Measurements from ENCODE around the gene CCL16.
"Not testable (repeated sequence)": the region's sequence is repeated elsewhere in the genome, so short reads cannot be mapped to it uniquely, and the experiment has no call there.

The CCL16 gene

GRCh38 chr17:35944151-35944550 is 37.1 kb downstream of the CCL16 start:
- H3K36me3 ChIP-seq (ENCODE audit: control insufficient read depth, insufficient read depth, low read length): no peaks in the 10 kb centered on the region
- H3K27me3 ChIP-seq (replicated peaks; ENCODE audit: control insufficient read depth, insufficient read depth, low read length, poor library complexity, severe bottlenecking): no peaks in the 10 kb centered on the region
- no peaks in the 10 kb centered on the region for H3K4me1 ChIP-seq (ENCODE audit: control insufficient read depth, insufficient read depth, low read length, poor library complexity, severe bottlenecking)
- no peak overlapping the region for H3K27ac ChIP-seq (ENCODE audit: insufficient read depth, low read length, poor library complexity, severe bottlenecking)
- H3K9me3 ChIP-seq (ENCODE audit: control insufficient read depth, low read length): no peaks in the 10 kb centered on the region
- no peak for DNase-seq
- no peak overlapping the region for H3K4me3 ChIP-seq (ENCODE audit: insufficient read depth, low read depth, low read length, poor library complexity, severe bottlenecking)

DNA sequence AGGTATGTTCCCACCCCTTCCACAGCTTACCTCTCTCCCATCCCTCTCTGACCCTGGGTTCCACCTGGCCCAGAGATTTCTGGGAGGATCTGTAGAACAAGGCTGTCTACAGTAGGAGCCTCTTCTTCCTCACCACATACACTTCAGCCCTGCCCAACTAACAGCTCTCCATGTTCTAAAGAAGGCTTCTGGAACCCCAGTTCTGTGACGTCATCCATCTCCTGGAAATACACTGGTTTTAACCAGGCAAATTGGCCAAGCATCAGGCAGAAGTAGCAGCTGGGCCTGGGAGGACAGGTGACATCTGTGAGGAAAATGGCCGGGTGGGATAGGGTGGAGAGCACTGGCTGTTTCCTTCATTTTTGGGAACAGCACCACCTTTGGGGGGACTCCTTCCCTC is 37.8 kb downstream of the CCL16 start, which contains the start of gene LYZL6:
TSS of gene LYZL6 (minus strand) at position 177 of the 400 bp plus-strand sequence. CDS start 4,357 bp downstream, outside the sequence.
- Histone ChIP-seq H3K4me3 (ENCODE audit: insufficient read depth, low read depth, low read length, poor library complexity, severe bottlenecking) (no peak within 1 kb of the TSS), H3K4me1 (ENCODE audit: control insufficient read depth, insufficient read depth, low read length, poor library complexity, severe bottlenecking) (no peaks in the 10 kb centered on the region), H3K27ac (ENCODE audit: insufficient read depth, low read length, poor library complexity, severe bottlenecking) (no peak within 1 kb of the TSS), H3K36me3 (ENCODE audit: control insufficient read depth, insufficient read depth, low read length) (no peaks in the 10 kb centered on the region), H3K9me3 (ENCODE audit: control insufficient read depth, low read length) (no peaks in the 10 kb centered on the region), H3K27me3 (replicated peaks; ENCODE audit: control insufficient read depth, insufficient read depth, low read length, poor library complexity, severe bottlenecking) (no peaks in the 10 kb centered on the region)
- DNase-seq: no peak

- Histone ChIP-seq H3K36me3 (ENCODE audit: control insufficient read depth, insufficient read depth, low read length) (no peaks in the 10 kb centered on the region), H3K27ac (ENCODE audit: insufficient read depth, low read length, poor library complexity, severe bottlenecking) (no peak overlapping the region), H3K9me3 (ENCODE audit: control insufficient read depth, low read length) (no peaks in the 10 kb centered on the region), H3K4me1 (ENCODE audit: control insufficient read depth, insufficient read depth, low read length, poor library complexity, severe bottlenecking) (no peaks in the 10 kb centered on the region), H3K27me3 (replicated peaks; ENCODE audit: control insufficient read depth, insufficient read depth, low read length, poor library complexity, severe bottlenecking) (no peaks in the 10 kb centered on the region), H3K4me3 (ENCODE audit: insufficient read depth, low read depth, low read length, poor library complexity, severe bottlenecking) (no peak overlapping the region)
- no peak for DNase-seq
These were observed 38.6 kb downstream of the CCL16 start for GRCh38 chr17:35942588-35943186.

DNA sequence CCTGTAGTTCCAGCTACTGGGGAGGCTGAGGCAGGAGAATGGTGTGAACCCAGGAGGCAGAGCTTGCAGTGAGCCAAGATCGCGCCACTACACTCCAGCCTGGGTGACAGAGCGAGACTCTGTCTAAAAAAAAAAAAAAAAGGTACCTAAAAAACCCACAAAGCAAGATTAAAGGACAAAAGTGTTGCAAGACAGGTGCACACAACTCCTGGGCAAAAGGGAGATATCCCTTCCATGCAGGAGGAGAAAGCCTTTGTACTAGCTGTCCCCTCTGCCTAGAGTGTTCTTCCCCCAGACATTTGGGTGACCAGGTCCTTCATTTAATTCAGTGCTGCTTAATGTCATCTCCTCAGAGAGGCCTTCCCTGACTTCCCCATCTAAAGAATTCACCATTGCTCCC is 42.8 kb downstream of the CCL16 start:
- H3K4me3 ChIP-seq (ENCODE audit: insufficient read depth, low read depth, low read length, poor library complexity, severe bottlenecking): not testable (repeated sequence)

GRCh38 chr17:35936063-35936462 is 45.2 kb downstream of the CCL16 start:
- no peak for DNase-seq
- H3K36me3 ChIP-seq (ENCODE audit: control insufficient read depth, insufficient read depth, low read length): no peaks in the 10 kb centered on the region
- H3K9me3 ChIP-seq (ENCODE audit: control insufficient read depth, low read length): no peaks in the 10 kb centered on the region
- H3K4me1 ChIP-seq (ENCODE audit: control insufficient read depth, insufficient read depth, low read length, poor library complexity, severe bottlenecking): no peaks in the 10 kb centered on the region
- H3K4me3 ChIP-seq (ENCODE audit: insufficient read depth, low read depth, low read length, poor library complexity, severe bottlenecking): no peak overlapping the region
- no peak overlapping the region for H3K27ac ChIP-seq (ENCODE audit: insufficient read depth, low read length, poor library complexity, severe bottlenecking)
- H3K27me3 ChIP-seq (replicated peaks; ENCODE audit: control insufficient read depth, insufficient read depth, low read length, poor library complexity, severe bottlenecking): no peaks in the 10 kb centered on the region

More for the DNA sequence above, 42.8 kb downstream of the CCL16 start:
- H3K36me3 ChIP-seq (ENCODE audit: control insufficient read depth, insufficient read depth, low read length); H3K9me3 ChIP-seq (ENCODE audit: control insufficient read depth, low read length); DNase-seq; H3K27ac ChIP-seq (ENCODE audit: insufficient read depth, low read length, poor library complexity, severe bottlenecking); H3K27me3 ChIP-seq (replicated peaks; ENCODE audit: control insufficient read depth, insufficient read depth, low read length, poor library complexity, severe bottlenecking); H3K4me1 ChIP-seq (ENCODE audit: control insufficient read depth, insufficient read depth, low read length, poor library complexity, severe bottlenecking): not testable (repeated sequence)

DNA sequence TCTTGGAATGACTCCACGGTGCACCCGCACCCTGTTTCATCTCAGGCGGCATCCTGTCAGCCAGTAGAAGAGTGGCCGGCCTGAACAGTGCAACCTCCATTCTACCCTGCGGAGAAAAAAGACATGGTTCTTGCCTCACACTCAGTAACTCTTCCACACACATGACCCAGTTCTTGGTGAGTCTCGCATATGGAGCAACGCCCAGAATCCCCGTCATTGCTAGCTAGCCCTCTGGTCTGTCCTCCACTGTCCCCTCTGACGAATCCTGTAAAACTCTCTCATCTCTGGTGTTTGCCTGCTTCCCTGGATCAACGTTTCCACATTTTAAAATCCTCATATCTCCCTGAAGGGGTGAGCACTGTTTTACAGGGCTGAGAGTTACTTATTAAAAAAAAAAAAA is 46.5 kb downstream of the CCL16 start:
- no peak for DNase-seq
- peaks cover 6% of the 10 kb centered on the region for H3K4me1 ChIP-seq (ENCODE audit: control insufficient read depth, insufficient read depth, low read length, poor library complexity, severe bottlenecking)
- no peaks in the 10 kb centered on the region for H3K9me3 ChIP-seq (ENCODE audit: control insufficient read depth, low read length)
- H3K27me3 ChIP-seq (replicated peaks; ENCODE audit: control insufficient read depth, insufficient read depth, low read length, poor library complexity, severe bottlenecking): no peaks in the 10 kb centered on the region
- no peak overlapping the region for H3K4me3 ChIP-seq (ENCODE audit: insufficient read depth, low read depth, low read length, poor library complexity, severe bottlenecking)
- H3K27ac ChIP-seq (ENCODE audit: insufficient read depth, low read length, poor library complexity, severe bottlenecking): no peak overlapping the region
- no peaks in the 10 kb centered on the region for H3K36me3 ChIP-seq (ENCODE audit: control insufficient read depth, insufficient read depth, low read length)

DNA sequence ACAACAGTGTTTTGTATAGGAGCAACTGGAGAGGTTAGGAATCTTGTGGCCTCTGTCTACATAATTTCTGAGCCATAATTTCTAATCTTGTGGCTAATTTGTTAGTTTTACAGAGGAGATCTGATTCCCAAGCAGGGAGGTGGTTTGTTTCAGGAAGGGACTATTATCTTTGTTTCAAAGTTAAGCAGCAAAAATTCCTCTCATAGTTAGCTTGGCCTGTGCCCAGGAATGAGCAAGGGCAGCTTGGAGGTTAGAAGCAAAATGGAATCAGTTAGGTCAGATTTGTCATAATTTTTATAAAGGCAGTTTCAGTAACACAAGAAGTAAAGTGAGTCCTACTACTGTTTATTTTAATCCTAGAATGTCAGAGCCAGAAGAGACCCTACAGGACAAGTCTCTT is 48.7 kb downstream of the CCL16 start:
- Histone ChIP-seq H3K27ac (ENCODE audit: insufficient read depth, low read length, poor library complexity, severe bottlenecking) (no peak overlapping the region), H3K9me3 (ENCODE audit: control insufficient read depth, low read length) (no peaks in the 10 kb centered on the region), H3K4me1 (ENCODE audit: control insufficient read depth, insufficient read depth, low read length, poor library complexity, severe bottlenecking) (peaks cover 6% of the 10 kb centered on the region), H3K36me3 (ENCODE audit: control insufficient read depth, insufficient read depth, low read length) (no peaks in the 10 kb centered on the region), H3K27me3 (replicated peaks; ENCODE audit: control insufficient read depth, insufficient read depth, low read length, poor library complexity, severe bottlenecking) (no peaks in the 10 kb centered on the region), H3K4me3 (ENCODE audit: insufficient read depth, low read depth, low read length, poor library complexity, severe bottlenecking) (no peak overlapping the region)
- DNase-seq: no peak

DNA sequence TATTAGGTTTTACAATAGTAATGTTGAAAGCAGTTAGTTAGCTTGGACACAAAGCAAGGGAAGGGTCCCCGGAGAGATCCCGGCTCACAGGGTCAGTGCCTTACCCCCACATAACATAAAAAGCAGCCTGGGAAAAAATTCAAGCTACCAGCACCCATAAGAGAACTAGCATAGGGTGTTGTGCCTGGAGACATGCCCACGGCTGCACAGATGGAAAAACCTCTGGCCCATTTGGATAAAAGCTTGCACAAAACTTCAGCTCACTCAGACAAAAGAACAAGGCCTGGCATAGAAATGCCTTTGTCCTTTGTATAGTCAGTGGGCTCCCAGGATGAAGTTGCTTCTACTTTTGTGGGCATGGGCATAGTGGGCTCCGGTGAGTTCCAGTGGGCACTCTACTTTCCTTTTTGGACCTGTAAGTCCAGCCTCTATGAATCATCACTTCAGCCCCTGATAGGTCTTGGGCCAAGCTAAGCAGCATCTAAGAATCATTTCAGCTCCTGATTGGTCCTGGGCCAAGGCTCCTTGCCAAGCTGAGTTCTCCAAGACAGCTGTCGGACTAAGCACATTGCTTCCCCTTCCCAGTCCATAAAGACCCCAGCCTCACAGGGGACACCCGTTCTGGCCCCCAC is 49.4 kb downstream of the CCL16 start:
- no peak overlapping the region for H3K4me3 ChIP-seq (ENCODE audit: insufficient read depth, low read depth, low read length, poor library complexity, severe bottlenecking)
- DNase-seq: no peak
- no peaks in the 10 kb centered on the region for H3K27me3 ChIP-seq (replicated peaks; ENCODE audit: control insufficient read depth, insufficient read depth, low read length, poor library complexity, severe bottlenecking)
- peaks cover 6% of the 10 kb centered on the region for H3K4me1 ChIP-seq (ENCODE audit: control insufficient read depth, insufficient read depth, low read length, poor library complexity, severe bottlenecking)
- no peaks in the 10 kb centered on the region for H3K36me3 ChIP-seq (ENCODE audit: control insufficient read depth, insufficient read depth, low read length)
- no peaks in the 10 kb centered on the region for H3K9me3 ChIP-seq (ENCODE audit: control insufficient read depth, low read length)
- no peak overlapping the region for H3K27ac ChIP-seq (ENCODE audit: insufficient read depth, low read length, poor library complexity, severe bottlenecking)

GRCh38 chr17:35930211-35931065 is 50.9 kb downstream of the CCL16 start, which contains the start of gene RDM1:
Gene RDM1 (minus strand): TSS chr17:35930773. CDS start chr17:35930727, 46 bp downstream.
- DNase-seq: peak; percentile 60 to 63 (median 62)
- peak within 1 kb of the TSS; percentile 47 for H3K4me3 ChIP-seq (ENCODE audit: insufficient read depth, low read depth, low read length, poor library complexity, severe bottlenecking)
- H3K27me3 ChIP-seq (replicated peaks; ENCODE audit: control insufficient read depth, insufficient read depth, low read length, poor library complexity, severe bottlenecking): no peaks in the 10 kb centered on the region
- H3K4me1 ChIP-seq (ENCODE audit: control insufficient read depth, insufficient read depth, low read length, poor library complexity, severe bottlenecking): peaks cover 6% of the 10 kb centered on the region
- no peaks in the 10 kb centered on the region for H3K36me3 ChIP-seq (ENCODE audit: control insufficient read depth, insufficient read depth, low read length)
- H3K27ac ChIP-seq (ENCODE audit: insufficient read depth, low read length, poor library complexity, severe bottlenecking): no peak within 1 kb of the TSS
- no peaks in the 10 kb centered on the region for H3K9me3 ChIP-seq (ENCODE audit: control insufficient read depth, low read length)

GRCh38 chr17:35927714-35928113 is 53.6 kb downstream of the CCL16 start:
- Histone ChIP-seq H3K27ac (ENCODE audit: insufficient read depth, low read length, poor library complexity, severe bottlenecking) (no peak overlapping the region), H3K4me1 (ENCODE audit: control insufficient read depth, insufficient read depth, low read length, poor library complexity, severe bottlenecking) (peaks cover 6% of the 10 kb centered on the region), H3K36me3 (ENCODE audit: control insufficient read depth, insufficient read depth, low read length) (no peaks in the 10 kb centered on the region), H3K4me3 (ENCODE audit: insufficient read depth, low read depth, low read length, poor library complexity, severe bottlenecking) (no peak overlapping the region), H3K9me3 (ENCODE audit: control insufficient read depth, low read length) (no peaks in the 10 kb centered on the region), H3K27me3 (replicated peaks; ENCODE audit: control insufficient read depth, insufficient read depth, low read length, poor library complexity, severe bottlenecking) (no peaks in the 10 kb centered on the region)
- no peak for DNase-seq
